Stimulated activated CD4-positive, alpha-beta T cell treated with anti-CD3 and anti-CD28 coated beads, Interleukin-1b, Interleukin-23, amount 100 ng/mL, for 1 hour (primary cell): Measurements from ENCODE around the gene SCRG1.

Experiments used
- DNase-seq, 2 donors: peaks; one replicate each; pipeline ENCODE4 v3.0.0-alpha.2; 2020; ENCODE audit warnings: low read depth in 2 of 2

SCRG1 gene

GRCh38 chr4:173362666-173363065 is 36.2 kb downstream of the SCRG1 start:
- DNase-seq: no peak

GRCh38 chr4:173360587-173361221 is 38.2 kb downstream of the SCRG1 start:
- DNase-seq: no peak

- DNase-seq: no peak
Observed at GRCh38 chr4:173357939-173358338, 41.0 kb downstream of the SCRG1 start.

GRCh38 chr4:173347467-173347866 is 51.4 kb downstream of the SCRG1 start:
- DNase-seq: no peak

GRCh38 chr4:173346074-173346473 is 52.8 kb downstream of the SCRG1 start:
- no peak for DNase-seq

GRCh38 chr4:173345648-173346047 is 53.3 kb downstream of the SCRG1 start:
- DNase-seq: no peak

- no peak for DNase-seq
Observed at GRCh38 chr4:173343832-173344397, 55.0 kb downstream of the SCRG1 start.

- DNase-seq: no peak
Observed at GRCh38 chr4:173337463-173337862, 61.5 kb downstream of the SCRG1 start.

- DNase-seq: no peak
Observed at GRCh38 chr4:173334891-173335752, 63.8 kb downstream of the SCRG1 start.
